ENCODE results near the gene PPP2R3A.
"Not testable (repeated sequence)": the region's sequence is repeated elsewhere in the genome, so short reads cannot be mapped to it uniquely, and the experiment has no call there.

The PPP2R3A gene

DNA sequence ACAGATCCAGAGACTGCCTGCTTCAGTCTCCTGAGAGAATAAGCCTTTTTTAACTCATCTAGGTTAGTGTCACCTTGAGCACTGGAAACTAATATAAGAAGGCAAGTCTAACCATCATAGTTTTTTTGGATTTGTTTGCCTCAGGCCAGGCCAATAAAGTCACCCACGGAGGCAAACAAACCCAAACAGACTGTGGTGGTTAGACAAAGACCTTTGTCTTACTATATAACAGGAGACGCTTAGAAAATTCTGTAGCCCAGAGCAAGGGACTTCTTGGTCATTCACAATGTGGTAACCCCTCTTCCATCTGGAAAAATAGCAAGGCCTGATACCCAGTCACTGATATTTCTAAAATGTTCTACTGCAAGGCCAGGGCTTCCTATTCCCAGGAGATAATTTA is 45.3 kb upstream of the PPP2R3A start:
- DNase-seq (ENCODE audit: low read depth), result no peak
- H3K4me3 ChIP-seq (ENCODE audit: control insufficient read depth, low read depth, low read length), result no peak overlapping the region
- TF ChIP-seq, protein P1, sequence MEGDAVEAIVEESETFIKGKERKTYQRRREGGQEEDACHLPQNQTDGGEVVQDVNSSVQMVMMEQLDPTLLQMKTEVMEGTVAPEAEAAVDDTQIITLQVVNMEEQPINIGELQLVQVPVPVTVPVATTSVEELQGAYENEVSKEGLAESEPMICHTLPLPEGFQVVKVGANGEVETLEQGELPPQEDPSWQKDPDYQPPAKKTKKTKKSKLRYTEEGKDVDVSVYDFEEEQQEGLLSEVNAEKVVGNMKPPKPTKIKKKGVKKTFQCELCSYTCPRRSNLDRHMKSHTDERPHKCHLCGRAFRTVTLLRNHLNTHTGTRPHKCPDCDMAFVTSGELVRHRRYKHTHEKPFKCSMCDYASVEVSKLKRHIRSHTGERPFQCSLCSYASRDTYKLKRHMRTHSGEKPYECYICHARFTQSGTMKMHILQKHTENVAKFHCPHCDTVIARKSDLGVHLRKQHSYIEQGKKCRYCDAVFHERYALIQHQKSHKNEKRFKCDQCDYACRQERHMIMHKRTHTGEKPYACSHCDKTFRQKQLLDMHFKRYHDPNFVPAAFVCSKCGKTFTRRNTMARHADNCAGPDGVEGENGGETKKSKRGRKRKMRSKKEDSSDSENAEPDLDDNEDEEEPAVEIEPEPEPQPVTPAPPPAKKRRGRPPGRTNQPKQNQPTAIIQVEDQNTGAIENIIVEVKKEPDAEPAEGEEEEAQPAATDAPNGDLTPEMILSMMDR (IDR thresholded peaks at IDR 0.05; ENCODE audit: control insufficient read depth, insufficient read depth, low read depth, low read length, missing control alignments), result no peak

DNA sequence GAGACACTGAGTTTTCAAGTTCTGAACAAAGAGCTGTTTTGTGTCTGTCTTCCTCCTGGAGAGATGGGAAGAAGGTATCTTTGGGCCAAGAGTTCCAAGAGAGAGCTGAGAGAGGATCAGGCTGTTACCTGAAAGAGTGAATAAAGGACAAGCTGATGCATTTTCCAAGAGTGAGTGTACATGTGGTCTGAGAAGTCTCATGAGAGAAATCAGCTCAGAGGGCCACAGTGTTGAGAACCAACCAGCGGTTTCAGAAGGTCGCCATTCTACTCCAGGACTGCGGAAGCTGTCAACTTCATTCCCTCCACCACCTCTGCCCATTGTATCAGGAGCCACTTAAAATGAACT is 42.7 kb upstream of the PPP2R3A start:
- TF ChIP-seq, protein P1 (IDR thresholded peaks at IDR 0.05; ENCODE audit: control insufficient read depth, insufficient read depth, low read depth, low read length, missing control alignments), result no peak
- no peak for DNase-seq (ENCODE audit: low read depth)

DNA sequence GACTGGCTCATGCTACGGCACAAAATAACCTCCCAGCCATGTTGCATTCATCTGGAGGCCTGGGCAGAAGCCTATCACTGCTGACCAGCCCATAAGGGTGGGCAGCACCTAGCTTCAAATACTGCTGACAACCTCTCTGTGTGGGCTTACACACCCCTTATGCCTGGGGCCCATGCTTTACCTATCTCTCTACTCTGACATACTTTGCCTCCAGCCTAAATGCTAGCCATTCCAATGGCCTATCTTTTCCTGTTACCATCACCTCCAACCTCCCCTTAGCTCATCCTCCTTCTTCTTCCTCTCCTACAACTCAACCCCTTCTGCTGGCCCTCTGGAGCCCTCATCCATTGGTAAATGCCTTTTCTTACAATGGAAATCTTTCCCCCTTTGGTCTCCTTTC is 41.0 kb upstream of the PPP2R3A start:
- H3K4me3 ChIP-seq (ENCODE audit: control insufficient read depth, low read depth, low read length), result no peak overlapping the region
- TF ChIP-seq, protein P1 (IDR thresholded peaks at IDR 0.05; ENCODE audit: control insufficient read depth, insufficient read depth, low read depth, low read length, missing control alignments), result no peak
- no peak for DNase-seq (ENCODE audit: low read depth)

More for the DNA sequence above, 42.7 kb upstream of the PPP2R3A start:
- H3K4me3 ChIP-seq (ENCODE audit: control insufficient read depth, low read depth, low read length), result no peak overlapping the region

DNA sequence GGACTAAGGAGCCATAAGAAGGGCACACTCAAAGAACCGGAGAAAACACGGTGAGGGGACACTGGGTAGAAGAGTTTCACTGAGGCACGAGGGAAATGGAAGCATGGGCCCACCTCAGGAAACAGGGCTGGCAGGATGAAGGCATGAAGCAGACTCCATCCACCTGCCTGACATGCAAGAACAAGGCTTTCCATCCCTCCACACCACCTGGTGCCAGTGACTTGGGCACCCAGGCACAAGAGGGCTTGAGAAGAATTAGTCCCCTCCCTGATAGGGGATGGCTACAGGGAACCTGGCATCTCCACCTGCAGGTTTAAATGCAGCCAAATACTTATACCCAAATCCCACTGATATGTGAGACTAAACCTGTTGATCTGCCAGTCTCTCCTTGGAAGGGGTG is 38.9 kb upstream of the PPP2R3A start:
- no peak for DNase-seq (ENCODE audit: low read depth)
- TF ChIP-seq, protein P1 (IDR thresholded peaks at IDR 0.05; ENCODE audit: control insufficient read depth, insufficient read depth, low read depth, low read length, missing control alignments), result no peak
- H3K4me3 ChIP-seq (ENCODE audit: control insufficient read depth, low read depth, low read length), result no peak overlapping the region

DNA sequence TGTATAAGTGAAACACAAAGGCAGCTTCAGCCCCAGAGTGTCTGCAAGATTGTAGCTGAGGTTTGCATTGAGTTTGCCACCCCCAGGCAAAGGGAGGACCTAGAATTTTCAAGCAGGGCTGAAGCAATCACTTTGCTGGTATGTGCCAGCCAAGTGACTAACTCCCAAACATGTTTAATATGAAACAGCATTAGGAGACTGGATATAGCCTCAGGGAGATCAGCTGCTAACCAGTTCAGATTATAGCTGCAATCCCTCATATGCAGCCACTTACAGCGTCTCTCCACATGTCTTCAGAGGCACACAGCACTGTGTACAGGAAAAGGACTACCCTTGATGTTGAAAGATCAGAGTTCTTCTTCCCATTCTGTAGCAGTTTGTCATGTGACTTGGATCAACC is 38.4 kb upstream of the PPP2R3A start:
- no peak overlapping the region for H3K4me3 ChIP-seq (ENCODE audit: control insufficient read depth, low read depth, low read length)
- TF ChIP-seq, protein P1 (IDR thresholded peaks at IDR 0.05; ENCODE audit: control insufficient read depth, insufficient read depth, low read depth, low read length, missing control alignments), result no peak
- DNase-seq (ENCODE audit: low read depth), result peak; percentile 85

DNA sequence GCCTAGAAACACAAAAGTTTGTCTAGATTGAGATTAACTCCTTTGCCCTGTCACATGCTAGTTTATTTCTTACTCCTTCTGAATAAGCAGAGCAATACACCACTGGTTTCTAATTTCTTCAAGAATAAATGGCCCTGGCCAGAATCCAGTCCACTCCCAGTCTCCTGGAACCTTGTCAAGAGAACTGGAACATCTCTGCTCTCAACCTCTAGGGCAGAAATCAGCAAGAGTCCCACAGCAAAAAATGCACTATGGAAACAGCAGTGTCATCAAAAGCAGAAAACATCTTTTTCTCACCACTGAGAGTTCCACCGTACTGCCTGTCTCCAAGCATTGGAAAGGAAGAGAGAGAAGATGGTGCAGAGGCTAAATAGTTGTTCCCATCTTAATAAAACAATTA is 35.9 kb upstream of the PPP2R3A start:
- no peak overlapping the region for H3K4me3 ChIP-seq (ENCODE audit: control insufficient read depth, low read depth, low read length)
- no peak for DNase-seq (ENCODE audit: low read depth)
- TF ChIP-seq, protein P1 (IDR thresholded peaks at IDR 0.05; ENCODE audit: control insufficient read depth, insufficient read depth, low read depth, low read length, missing control alignments), result no peak

DNA sequence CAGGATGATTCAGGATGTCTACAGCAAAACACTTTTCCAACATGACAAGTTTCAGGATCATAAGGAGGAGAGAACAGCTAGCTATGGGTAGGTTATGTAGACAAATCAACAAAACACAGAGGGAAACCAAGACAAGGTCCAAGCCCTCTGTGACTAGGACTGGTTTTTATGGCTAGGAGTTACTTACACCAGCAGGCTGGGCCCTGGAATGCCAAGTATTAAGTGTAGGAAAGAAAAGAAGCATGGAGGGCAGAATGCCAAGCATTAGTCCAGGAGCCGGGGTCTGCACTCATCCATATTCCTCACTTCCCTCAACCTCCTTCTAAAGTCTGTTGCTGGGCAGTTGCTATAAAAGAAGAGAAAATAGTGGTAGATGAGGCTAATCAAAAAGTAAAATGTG is 35.3 kb upstream of the PPP2R3A start:
- TF ChIP-seq, protein P1 (IDR thresholded peaks at IDR 0.05; ENCODE audit: control insufficient read depth, insufficient read depth, low read depth, low read length, missing control alignments), result no peak
- DNase-seq (ENCODE audit: low read depth), result no peak
- H3K4me3 ChIP-seq (ENCODE audit: control insufficient read depth, low read depth, low read length), result no peak overlapping the region

DNA sequence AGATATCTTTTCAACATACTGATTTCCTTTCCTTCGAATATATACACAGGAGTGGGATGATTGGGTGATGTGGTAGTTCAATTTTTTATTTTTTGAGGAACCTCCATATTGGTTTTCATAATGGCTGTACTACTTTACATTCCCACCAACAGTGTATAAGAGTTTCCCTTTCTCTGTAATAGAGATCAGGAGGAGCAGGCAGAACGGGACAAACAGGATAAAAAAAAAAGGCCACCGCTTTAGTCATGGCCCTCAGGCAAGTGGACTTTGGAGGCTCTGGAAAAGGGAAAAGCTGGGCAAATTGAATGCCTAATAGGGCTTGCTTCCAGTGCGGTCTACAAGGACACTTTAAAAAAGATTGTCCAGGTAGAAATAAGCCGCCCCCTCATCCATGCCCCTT is 30.4 kb upstream of the PPP2R3A start:
- not testable (repeated sequence) for DNase-seq (ENCODE audit: low read depth); H3K4me3 ChIP-seq (ENCODE audit: control insufficient read depth, low read depth, low read length)

DNA sequence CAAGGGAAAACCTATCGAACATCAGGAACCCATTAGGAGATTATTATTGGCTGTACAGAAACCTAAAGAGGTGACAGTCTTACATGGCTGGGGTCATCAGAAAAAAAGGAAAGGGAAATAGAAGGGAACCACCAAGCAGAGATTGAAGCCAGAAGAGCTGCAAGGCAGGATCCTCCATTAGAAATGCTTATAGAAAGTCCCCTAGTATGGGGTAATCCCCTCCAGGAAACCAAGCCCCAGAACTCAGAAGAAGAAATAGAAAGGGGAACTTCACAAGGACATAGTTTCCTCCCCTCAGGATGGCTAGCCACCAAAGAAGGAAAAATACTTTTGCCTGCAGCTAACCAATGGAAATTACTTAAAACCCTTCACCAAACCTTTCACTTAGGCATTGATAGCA is 27.8 kb upstream of the PPP2R3A start:
- H3K4me3 ChIP-seq (ENCODE audit: control insufficient read depth, low read depth, low read length); DNase-seq (ENCODE audit: low read depth): not testable (repeated sequence)

All from AG09309 (cell line).